Panc1 (cell line): ENCODE data around the gene GRIK1.

Experiments
- POLR2AphosphoS5 ChIP-seq: IDR thresholded peaks from 2 replicates; pipeline ENCODE4 v1.6.1; 2012; ENCODE audit warnings: mild to moderate bottlenecking, low read depth, low read length, moderate library complexity
- TF ChIP-seq, protein P1 (sequence below): fragments of 450-650 bp; IDR thresholded peaks from 2 replicates; pipeline ENCODE4 v1.5.1; 2017; ENCODE audit warnings: mild to moderate bottlenecking

DNA sequence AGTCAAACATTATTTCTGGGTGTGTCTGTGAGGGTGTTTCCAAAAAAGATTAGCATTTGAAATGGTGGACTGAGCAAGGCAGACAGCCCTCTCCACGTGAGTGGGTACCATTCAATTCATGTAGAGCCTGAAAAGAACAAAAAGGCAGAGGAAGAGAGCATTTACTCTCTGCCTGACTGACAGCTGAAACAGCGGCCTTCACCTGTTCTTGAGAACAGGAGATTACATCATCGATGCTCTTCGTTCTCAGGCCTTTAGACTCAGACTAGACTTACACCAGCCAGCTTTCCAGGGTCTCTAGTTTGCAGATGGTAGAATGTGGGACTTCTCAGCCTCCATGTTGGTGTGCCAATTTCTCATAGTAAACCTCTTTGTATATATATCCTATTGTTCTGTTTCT lies 338.7 kb downstream of the GRIK1 start:
- TF ChIP-seq, protein P1, sequence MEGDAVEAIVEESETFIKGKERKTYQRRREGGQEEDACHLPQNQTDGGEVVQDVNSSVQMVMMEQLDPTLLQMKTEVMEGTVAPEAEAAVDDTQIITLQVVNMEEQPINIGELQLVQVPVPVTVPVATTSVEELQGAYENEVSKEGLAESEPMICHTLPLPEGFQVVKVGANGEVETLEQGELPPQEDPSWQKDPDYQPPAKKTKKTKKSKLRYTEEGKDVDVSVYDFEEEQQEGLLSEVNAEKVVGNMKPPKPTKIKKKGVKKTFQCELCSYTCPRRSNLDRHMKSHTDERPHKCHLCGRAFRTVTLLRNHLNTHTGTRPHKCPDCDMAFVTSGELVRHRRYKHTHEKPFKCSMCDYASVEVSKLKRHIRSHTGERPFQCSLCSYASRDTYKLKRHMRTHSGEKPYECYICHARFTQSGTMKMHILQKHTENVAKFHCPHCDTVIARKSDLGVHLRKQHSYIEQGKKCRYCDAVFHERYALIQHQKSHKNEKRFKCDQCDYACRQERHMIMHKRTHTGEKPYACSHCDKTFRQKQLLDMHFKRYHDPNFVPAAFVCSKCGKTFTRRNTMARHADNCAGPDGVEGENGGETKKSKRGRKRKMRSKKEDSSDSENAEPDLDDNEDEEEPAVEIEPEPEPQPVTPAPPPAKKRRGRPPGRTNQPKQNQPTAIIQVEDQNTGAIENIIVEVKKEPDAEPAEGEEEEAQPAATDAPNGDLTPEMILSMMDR = no peak
- TF ChIP-seq POLR2AphosphoS5 = no peak
